MCF 10A (cell line): ENCODE data around the gene DESI2. TPM values are rescaled to one million over a fixed set of nuclear protein-coding genes. Genes with fewer than 3 reads are reported as not detected.
"Not testable (repeated sequence)": the region's sequence is repeated elsewhere in the genome, so short reads cannot be mapped to it uniquely, and the experiment has no call there.

Experiments used
- BruUV-seq: library from RNA; stranded (reverse); fragments of 400-500 nt; replicated peaks from 2 replicates; lab custom pipeline; 2021; lab: Mats Ljungman, UMichigan
- CTCF ChIA-PET: fragments of 300-600 bp; sonication (Branson Sonifier 250); formaldehyde crosslinking; extraction: SDS; loops from one replicate; lab custom pipeline; 2021; ENCODE audit warnings: antibody characterized with exemption, inconsistent platforms; lab: Yijun Ruan, JAX
- POLR2A ChIA-PET: fragments of 300-600, 350-650 bp; sonication (Branson Sonifier 250); formaldehyde crosslinking; extraction: SDS; loops from one replicate; lab custom pipeline; 2020; ENCODE audit warnings: antibody characterized with exemption, inconsistent platforms; lab: Yijun Ruan, JAX
- DNase-seq: peaks from one replicate; pipeline ENCODE4 v3.0.0-alpha.2; 2018; ENCODE audit not compliant: unreplicated experiment
- H3K27ac Mint-ChIP-seq: one replicate; pipeline ENCODE4 v1.8.0; 2022; ENCODE audit warnings: mild to moderate bottlenecking, low read depth, mixed read lengths; ENCODE audit not compliant: unreplicated experiment
- H3K27me3 Mint-ChIP-seq: one replicate; pipeline ENCODE4 v1.8.0; 2022; ENCODE audit warnings: mixed read lengths; ENCODE audit not compliant: insufficient read depth, unreplicated experiment
- H3K36me3 Mint-ChIP-seq: one replicate; pipeline ENCODE4 v1.8.0; 2022; ENCODE audit warnings: mild to moderate bottlenecking, moderate library complexity, mixed read lengths; ENCODE audit not compliant: insufficient read depth, unreplicated experiment
- H3K4me1 Mint-ChIP-seq: one replicate; pipeline ENCODE4 v1.8.0; 2022; ENCODE audit warnings: mixed read lengths; ENCODE audit not compliant: insufficient read depth, unreplicated experiment
- H3K4me3 Mint-ChIP-seq: one replicate; pipeline ENCODE4 v1.8.0; 2022; ENCODE audit warnings: mild to moderate bottlenecking, moderate library complexity, mixed read lengths; ENCODE audit not compliant: unreplicated experiment
- H3K9me3 Mint-ChIP-seq: one replicate; pipeline ENCODE4 v1.8.0; 2022; ENCODE audit warnings: mixed read lengths; ENCODE audit not compliant: unreplicated experiment
- intact Hi-C: fragments of 100-400 bp; cut with micrococcal nuclease; formaldehyde crosslinking; loops from 2 replicates; pipeline ENCODE4 v1.14.1; 2022
- total RNA-seq: library from RNA; stranded (reverse); gene quantifications from 2 replicates; pipeline ENCODE4 v1.2.3, GENCODE V29; 2022
- TF ChIP-seq, protein P1 (sequence below): fragments of 200-600 bp; IDR thresholded peaks from one replicate; pipeline ENCODE4 v1.8.0; 2022; ENCODE audit warnings: antibody characterized with exemption, mild to moderate bottlenecking; ENCODE audit not compliant: unreplicated experiment

DESI2 gene
- total RNA-seq, 1 experiment from 2014 or later, result 101 TPM

DNA sequence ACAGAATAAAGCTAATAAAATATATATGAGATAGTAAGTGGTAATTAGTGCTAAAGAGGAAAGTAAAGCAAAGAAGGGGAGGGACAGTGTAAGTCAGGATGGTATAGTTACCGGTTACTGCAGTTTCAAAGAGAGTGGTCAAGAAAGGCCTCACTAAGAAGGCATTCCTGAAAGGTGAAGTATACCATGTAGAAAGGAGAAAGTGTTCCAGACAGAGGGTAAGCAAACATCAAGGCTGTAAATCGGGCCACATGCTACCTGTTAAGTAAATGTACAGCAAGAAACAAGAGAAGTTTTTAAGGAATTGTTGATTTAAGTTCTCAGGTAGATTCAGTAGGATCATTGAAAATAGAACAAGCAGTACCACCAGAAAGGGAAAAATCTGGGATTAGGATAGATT is 9.7 kb downstream of the DESI2 start:
- intact Hi-C loops, result no loop called here
- H3K9me3 Mint-ChIP-seq, result no peaks in the 10 kb centered on the region

DNA sequence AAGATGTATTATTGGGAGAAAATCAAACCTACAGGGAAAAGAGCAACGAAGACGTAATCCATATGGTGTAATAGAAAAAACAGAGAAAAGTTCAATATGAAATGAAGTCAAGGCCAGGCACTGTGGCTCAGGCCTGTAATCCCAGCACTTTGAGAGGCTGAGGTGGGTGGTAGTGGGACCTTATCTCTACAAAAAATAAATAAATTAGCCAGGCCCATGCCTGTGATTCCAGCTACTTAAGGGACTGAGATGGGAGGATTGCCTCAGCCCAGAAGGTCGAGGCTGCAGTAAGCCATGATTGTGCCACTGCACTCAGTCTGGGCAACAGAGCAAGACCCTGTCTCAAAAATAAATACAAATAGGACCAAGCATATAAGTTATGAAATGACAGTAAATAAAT is 11.4 kb downstream of the DESI2 start:
- TF ChIP-seq, protein P1, sequence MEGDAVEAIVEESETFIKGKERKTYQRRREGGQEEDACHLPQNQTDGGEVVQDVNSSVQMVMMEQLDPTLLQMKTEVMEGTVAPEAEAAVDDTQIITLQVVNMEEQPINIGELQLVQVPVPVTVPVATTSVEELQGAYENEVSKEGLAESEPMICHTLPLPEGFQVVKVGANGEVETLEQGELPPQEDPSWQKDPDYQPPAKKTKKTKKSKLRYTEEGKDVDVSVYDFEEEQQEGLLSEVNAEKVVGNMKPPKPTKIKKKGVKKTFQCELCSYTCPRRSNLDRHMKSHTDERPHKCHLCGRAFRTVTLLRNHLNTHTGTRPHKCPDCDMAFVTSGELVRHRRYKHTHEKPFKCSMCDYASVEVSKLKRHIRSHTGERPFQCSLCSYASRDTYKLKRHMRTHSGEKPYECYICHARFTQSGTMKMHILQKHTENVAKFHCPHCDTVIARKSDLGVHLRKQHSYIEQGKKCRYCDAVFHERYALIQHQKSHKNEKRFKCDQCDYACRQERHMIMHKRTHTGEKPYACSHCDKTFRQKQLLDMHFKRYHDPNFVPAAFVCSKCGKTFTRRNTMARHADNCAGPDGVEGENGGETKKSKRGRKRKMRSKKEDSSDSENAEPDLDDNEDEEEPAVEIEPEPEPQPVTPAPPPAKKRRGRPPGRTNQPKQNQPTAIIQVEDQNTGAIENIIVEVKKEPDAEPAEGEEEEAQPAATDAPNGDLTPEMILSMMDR, result no peak
- DNase-seq, result no peak
- POLR2A ChIA-PET, result interaction anchor here (1.0 to 2.7 kb wide), 3 partner anchors 9 to 12 kb away, joined by 3 to 10 read pairs (median 4); no protein-coding TSS in a partner anchor
- H3K36me3 Mint-ChIP-seq, result peaks cover 13% of the 10 kb centered on the region
- intact Hi-C loops, result no loop called here
- peaks cover 9% of the 10 kb centered on the region for H3K4me1 Mint-ChIP-seq
- H3K27me3 Mint-ChIP-seq, result no peaks in the 10 kb centered on the region
- no TSS peak for BruUV-seq
- no peak overlapping the region for H3K4me3 Mint-ChIP-seq
- H3K9me3 Mint-ChIP-seq, result no peaks in the 10 kb centered on the region
- CTCF ChIA-PET, result interaction anchor here (0.7 to 2.2 kb wide), 2 partner anchors 12 to 378 kb away, joined by 3 to 8 read pairs; no protein-coding TSS in a partner anchor
- no peak overlapping the region for H3K27ac Mint-ChIP-seq

More for the DNA sequence above, 9.7 kb downstream of the DESI2 start:
- H3K4me1 Mint-ChIP-seq, result peaks cover 27% of the 10 kb centered on the region
- H3K4me3 Mint-ChIP-seq, result no peak overlapping the region
- H3K27me3 Mint-ChIP-seq, result no peaks in the 10 kb centered on the region
- peaks cover 21% of the 10 kb centered on the region for H3K36me3 Mint-ChIP-seq
- ChIA-PET POLR2A (no interaction called here), CTCF (interaction anchor here (0.9 to 1.2 kb wide), 2 partner anchors 10 to 18 kb away, joined by 5 to 6 read pairs; no protein-coding TSS in a partner anchor)
- BruUV-seq, result no TSS peak
- DNase-seq, result no peak
- TF ChIP-seq, protein P1, result no peak
- no peak overlapping the region for H3K27ac Mint-ChIP-seq

DNA sequence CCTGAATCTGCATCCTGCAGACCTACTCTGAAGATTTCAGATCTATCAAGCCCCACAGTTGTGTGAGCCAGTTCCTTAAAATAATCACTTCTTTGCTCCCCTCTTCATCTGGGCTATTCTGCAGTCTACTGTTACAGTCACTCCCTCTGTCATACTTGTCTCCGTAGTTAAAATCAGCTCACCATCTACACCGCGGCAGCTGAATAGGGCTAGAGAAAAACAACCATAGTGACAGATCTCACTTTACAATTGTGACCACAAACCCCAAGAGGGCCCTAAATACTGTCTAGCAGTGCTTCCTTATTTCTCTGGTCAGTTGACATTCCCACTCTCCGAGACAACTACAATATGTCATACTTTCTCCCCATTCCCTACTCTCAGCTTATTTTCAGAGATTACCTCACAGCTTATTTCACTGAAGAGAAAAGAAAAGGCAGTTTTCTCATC is 12.9 kb downstream of the DESI2 start:
- intact Hi-C loops, result no loop called here
- ChIA-PET CTCF (interaction anchor here (0.6 to 2.2 kb wide), 5 partner anchors 12 to 130 kb away, joined by 3 to 8 read pairs (median 3); no protein-coding TSS in a partner anchor), POLR2A (interaction anchor here (0.8 to 2.7 kb wide), 3 partner anchors 10 to 18 kb away, joined by 3 to 10 read pairs (median 4); no protein-coding TSS in a partner anchor)
- H3K4me3 Mint-ChIP-seq, result no peak overlapping the region
- H3K9me3 Mint-ChIP-seq, result no peaks in the 10 kb centered on the region
- H3K27ac Mint-ChIP-seq, result no peak overlapping the region
- no peaks in the 10 kb centered on the region for H3K27me3 Mint-ChIP-seq
- H3K4me1 Mint-ChIP-seq, result peaks cover 6% of the 10 kb centered on the region
- DNase-seq, result no peak
- no TSS peak for BruUV-seq
- peaks cover 5% of the 10 kb centered on the region for H3K36me3 Mint-ChIP-seq
- TF ChIP-seq, protein P1, result no peak

DNA sequence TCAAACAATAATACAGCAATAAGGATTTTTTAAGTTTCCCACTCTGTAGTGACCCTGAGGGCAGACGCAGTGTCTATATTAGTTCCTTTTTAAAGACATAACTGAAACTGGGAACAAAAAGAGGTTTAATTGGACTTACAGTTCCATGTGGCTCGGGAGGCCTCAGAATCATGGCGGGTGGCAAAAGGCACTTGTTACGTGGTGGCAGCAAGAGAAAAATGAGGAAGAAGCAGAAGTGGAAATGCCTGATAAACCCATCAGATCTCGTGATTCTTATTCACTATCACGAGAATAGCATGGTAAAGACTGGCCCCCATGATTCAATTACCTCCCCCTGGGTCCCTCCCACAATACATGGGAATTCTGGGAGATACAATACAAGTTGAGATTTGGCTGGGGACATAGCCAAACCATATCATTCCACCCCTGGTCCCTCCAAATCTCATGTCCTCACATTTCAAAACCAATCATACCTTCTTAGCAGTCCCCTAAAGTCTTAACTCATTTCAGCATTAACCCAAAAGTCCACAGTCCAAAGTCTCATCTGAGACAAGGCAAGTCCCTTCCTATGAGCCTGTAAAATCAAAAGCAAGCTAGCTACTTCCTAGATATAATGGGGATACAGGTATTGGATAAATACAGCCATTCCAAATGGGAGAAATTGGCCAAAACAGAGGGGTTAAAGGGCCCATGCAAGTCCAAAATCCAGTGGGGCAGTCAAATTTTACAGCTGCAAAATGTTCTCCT is 13.9 kb downstream of the DESI2 start:
- DNase-seq, H3K27me3 Mint-ChIP-seq, POLR2A ChIA-PET, intact Hi-C loops, H3K27ac Mint-ChIP-seq, BruUV-seq, H3K9me3 Mint-ChIP-seq, H3K4me3 Mint-ChIP-seq, H3K4me1 Mint-ChIP-seq: not testable (repeated sequence)
- H3K36me3 Mint-ChIP-seq, result peaks cover 15% of the 10 kb centered on the region
- CTCF ChIA-PET, result interaction anchor here (1.2 kb wide), 1 partner anchor 135 kb away, joined by 3 read pairs; no protein-coding TSS in a partner anchor
